NCI-H774 (cell line): ENCODE results near the gene KIFAP3.
"Not testable (repeated sequence)": the region's sequence is repeated elsewhere in the genome, so short reads cannot be mapped to it uniquely, and the experiment has no call there.

Experiments
- DNase-seq: peaks from one replicate; lab custom pipeline; 2025; lab: John Stamatoyannopoulos, UW

Gene KIFAP3

DNA sequence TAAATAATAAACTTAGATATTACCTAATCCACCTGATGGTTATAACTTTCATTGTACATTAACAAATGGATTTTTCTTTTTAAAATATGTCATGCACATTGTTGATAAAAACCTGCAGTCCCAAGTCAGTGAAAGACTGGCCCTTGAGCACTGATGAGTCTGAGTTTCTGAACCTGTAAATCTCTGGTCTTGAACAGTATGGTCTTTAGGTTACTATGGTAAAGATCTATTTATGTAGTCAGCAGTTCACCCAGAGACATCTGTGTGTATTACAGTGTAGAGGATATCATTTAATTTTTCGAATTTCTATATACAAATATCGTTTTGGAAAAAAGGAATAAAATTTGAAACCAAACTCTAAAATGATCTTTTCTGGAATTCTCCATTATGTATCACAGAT lies 150.4 kb downstream of the KIFAP3 start:
- no peak for DNase-seq

DNA sequence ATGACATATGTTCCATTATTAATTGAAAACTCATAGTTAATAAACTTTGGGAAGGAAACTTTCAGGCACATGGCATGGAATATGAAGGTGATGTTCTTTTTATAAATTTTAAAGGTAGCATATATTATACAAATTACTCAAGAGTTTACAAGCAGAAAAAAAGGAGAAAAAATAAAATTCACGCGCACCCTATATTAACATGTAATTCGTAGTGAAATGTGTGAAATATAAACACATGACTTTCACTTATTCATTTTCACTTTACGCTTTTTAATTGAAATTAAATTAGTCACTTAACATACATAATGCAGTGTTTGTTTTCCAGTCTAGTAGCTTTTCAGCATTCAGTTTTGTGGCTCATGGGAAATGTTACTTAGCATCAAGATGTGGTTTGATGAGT lies 153.4 kb downstream of the KIFAP3 start:
- DNase-seq: no peak

DNA sequence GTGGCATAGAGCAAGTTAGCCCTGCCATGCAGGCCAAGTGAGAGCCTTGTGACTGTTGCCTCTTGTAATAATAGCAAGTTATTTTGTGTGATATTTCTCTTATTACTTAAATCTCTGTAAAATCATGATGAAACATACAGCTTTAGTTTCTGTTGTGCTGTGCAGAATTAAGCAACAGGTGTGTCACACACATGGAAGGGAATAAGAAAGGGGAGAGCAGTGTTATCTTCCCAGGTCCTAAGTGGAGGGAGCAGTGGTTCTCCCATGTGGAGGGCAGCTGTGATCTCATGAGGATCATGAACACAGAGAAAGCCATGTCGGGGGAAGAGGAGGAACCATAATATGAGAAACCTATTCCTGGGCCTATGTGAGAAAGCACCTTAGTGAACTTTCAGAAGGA lies 155.6 kb downstream of the KIFAP3 start:
- DNase-seq: no peak

DNA sequence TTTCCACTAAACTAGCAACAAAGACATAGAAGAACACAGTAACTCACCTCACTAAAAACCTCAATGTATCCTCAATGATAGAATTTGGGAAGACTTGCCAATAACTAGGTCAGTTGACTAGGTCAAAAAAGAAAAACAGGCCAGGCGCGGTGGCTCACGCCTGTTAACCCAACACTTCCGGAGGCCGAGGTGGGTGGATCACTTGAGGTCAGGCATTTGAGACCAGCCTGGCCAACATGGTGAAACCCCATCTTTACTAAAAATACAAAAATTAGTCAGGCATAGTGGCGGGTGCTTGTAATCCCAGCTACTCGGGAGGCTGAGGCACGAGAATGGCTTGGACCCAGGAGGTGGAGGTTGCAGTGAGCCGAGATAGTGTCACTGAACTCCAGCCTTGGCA lies 156.3 kb downstream of the KIFAP3 start:
- DNase-seq: not testable (repeated sequence)

DNA sequence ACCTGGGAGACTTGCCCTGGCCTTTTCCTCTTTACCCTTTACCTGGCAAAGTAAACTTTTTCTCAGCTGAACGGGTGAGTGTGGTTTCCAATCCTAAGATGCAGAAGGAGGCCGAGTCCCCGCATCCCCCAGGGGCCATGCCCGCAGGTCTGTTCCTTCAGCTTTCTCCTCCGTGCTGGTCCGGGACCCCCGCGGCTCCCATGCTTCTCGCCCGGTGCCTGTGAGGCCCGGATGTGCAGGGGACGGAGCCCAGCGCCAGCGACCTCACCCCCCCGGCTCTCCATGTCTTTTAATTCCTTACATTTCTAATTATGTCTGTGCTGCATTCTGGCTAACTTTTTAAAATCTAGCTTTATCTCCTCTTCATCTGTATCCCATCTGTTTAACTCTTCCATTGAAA lies 159.3 kb downstream of the KIFAP3 start:
- DNase-seq: no peak

DNA sequence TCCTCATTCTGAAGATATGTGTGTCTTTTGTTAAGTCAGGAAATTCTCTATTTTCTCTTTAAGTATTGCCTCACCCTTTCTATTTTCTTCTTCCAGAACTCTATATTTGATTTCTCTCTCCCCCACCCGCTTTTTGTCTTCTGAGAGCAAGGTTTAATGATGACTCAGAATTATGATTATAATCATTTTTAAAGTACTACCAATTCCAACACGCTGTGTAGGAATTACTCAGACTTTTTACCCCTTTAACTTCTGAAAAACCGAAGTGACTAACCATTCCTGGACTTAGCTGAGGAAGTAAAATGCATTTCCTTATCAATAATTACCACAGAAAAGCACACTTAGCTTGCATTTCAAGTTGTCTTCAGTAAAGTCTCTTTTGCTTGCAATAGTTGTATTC lies 160.0 kb downstream of the KIFAP3 start:
- no peak for DNase-seq

DNA sequence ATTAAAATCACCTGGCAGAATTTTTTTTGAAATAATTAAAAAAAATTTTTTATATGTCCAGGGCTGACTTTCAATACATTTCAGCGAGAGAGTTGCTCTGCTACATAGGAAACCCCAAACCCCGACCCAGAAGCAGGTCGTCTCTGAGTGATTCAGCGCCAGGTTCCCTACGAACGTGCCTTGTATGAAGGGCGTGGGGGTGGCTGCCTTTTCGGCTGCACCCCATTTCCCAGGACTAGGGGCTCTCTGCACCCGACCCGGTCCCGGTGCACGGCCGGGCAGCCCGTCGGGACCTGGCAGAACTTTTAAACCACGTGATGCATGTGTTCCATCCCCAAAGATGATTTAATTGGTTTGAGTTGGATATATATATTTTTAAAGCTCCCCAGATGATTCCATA lies 165.0 kb downstream of the KIFAP3 start:
- no peak for DNase-seq

DNA sequence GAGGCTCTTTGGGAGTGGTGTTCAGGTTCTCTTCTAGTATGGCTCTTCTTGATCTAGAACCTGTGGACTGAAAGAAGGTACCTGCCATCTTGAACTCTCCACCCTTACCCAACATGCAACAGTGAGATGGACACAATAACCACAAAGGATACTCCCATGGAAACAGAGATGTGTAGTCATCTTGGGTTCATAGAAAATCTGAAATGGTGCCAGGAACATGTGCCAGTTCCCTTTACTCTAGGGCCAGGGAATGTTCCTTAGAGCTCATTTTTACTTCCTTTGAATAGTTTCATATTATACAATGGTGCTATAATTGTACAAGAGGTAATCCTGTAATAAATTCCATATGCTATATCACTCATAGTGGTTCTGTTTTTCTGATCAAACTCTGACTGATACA lies 167.6 kb downstream of the KIFAP3 start:
- DNase-seq: no peak

DNA sequence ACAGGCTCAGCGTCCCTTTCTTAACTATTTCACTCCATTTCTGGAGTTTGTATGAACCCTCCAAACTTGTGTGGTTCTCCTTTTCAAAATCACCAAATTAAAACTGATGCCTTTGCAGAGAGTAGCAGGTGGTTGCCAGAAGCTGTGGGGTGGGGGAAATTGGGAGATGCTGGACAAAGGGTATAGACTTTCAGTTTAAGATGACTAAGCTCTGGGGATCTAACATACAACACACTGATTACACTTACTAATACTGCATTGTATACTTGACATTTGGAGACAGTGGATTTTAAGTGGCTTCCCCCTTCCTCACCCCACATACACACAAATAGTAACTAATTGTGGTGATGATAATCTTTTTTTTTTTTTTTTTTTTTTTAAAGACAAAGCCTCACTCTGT lies 169.7 kb downstream of the KIFAP3 start:
- no peak for DNase-seq

DNA sequence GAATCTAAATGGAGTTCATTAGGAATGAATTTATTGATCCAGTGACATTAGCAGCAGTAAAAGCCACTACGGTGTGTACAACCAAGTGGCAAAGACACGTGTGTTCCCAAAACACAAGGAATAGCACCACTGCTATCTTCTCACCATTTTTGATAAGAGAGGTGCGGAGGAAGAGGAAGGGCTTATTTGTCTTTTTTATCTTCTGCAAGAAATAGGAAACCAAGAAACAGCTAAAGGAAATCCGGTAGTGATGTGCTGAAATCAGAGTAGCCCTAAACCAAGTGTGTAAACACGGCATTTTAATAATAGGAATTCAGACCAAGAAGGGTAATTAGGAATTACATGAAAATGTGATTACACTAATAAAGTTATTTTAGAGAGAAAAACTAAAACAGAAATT lies 171.7 kb downstream of the KIFAP3 start:
- DNase-seq: no peak

DNA sequence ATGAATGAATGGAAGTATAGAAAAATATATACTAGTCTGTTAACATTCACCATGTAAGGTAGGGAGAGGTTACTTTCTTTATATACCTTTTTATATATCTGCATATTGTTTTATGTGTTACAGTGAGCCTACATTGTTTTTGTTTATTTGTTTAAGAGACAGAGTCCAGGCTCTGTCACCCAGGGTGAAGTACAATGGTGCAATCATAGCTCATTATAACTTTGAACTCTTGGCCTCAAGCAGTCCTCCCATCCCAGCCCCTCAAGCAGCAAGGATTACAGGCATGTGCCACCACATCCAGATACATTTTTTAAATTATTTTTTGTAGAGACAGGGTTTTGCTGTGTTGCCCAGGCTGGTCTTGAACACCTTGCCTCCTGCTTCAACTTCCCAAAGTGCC lies 173.4 kb downstream of the KIFAP3 start:
- no peak for DNase-seq

DNA sequence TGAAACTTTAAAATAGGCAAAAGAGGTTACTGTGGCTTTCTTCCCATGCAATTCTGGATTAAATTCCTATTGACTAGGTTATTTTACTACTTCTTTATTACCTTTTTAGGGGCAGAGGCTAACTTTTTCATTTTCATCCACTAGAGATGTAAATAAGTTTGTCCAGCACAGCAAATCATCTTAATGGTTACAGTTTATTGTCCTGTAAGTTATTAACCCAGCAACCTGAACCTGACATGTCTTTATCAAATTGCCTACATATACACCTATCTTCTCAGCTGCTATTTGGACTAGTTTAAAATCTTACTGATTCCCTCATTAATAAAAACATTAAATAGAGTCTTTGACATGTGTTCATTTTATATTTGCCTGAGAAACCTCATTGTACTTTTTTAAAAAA lies 173.9 kb downstream of the KIFAP3 start:
- no peak for DNase-seq

DNA sequence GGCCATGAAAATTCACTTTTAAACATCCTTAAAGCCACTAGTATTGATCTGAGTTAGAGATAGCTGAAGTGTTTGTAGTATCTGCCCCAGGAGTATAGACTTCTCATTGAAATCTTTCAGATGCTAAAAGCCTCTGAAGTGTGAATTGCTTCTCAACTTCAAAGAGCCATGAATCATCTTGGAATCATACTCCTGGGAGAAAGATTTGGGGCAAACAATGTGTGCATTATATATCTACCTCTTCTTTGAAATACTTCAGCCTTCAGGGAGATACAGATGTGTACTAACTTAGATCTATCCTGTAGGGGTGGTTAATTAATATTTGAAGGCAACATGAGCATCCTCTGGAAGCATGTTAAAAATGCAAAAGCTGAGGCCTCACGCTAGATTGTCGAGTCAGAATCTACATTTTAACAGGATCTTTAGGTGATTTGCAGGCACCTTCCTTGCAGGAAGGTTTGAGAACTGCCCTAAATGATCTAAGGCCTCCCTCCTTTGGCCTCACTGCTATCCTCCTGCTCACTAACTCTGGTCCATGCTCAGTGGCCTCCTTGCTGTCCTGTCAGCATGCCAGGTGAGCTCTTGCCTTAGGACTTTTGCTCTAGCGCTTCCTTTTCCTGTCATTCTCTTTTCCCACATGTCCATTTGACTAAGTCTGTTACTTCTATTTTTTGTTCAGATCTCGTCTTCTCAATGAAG lies 174.8 kb downstream of the KIFAP3 start:
- no peak for DNase-seq

DNA sequence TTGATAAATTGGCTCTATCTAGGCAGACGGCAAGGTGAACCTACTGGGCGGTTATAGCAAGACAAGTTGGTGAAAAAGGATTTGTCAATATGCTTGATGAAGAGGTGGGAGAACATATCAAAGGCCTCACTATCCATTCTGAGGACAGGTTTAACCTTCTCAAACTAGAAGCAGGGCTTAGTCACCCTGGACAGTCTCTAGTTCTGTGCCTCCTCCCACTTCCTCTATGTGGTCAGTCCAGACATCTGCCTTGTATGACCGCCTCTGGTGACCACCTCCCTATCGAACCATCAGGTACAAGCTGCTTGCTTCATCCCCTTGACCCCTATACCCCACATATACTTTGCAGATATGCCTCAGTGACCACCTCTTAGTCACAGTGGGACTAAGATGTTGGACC lies 178.5 kb downstream of the KIFAP3 start:
- DNase-seq: no peak

DNA sequence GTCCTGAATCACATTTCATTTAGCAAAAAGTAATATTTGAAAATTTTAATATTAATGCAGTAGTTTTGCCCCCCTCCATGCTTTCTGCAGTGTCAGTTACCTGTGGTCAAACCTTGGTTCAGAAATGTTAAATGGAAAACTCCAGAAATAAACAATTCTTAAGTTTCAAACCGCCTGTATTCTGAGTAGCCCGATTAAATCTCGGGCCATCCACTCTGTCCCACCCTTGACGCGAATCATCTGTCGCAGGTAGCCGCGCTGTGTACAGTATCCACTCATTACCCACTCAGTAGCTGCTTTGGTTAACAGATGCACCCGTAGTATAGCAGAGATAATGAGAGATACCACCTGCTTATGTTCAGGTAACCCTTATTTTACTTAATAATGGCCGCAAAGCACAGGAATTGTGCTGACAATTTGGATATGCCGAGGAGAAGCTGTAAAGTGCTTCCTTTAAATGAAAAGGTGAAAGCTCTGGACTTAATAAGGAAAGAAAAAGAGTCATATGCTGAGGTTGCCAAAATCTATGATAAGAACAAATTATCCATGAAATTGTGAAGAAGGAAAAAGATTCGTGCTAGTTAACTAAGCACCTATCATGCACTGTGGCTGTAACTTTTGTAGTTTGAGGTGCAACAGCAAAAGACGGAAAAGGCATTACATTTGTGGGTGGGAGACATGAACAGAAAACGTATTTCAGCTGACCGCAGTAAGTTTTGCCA lies 179.9 kb downstream of the KIFAP3 start:
- no peak for DNase-seq

DNA sequence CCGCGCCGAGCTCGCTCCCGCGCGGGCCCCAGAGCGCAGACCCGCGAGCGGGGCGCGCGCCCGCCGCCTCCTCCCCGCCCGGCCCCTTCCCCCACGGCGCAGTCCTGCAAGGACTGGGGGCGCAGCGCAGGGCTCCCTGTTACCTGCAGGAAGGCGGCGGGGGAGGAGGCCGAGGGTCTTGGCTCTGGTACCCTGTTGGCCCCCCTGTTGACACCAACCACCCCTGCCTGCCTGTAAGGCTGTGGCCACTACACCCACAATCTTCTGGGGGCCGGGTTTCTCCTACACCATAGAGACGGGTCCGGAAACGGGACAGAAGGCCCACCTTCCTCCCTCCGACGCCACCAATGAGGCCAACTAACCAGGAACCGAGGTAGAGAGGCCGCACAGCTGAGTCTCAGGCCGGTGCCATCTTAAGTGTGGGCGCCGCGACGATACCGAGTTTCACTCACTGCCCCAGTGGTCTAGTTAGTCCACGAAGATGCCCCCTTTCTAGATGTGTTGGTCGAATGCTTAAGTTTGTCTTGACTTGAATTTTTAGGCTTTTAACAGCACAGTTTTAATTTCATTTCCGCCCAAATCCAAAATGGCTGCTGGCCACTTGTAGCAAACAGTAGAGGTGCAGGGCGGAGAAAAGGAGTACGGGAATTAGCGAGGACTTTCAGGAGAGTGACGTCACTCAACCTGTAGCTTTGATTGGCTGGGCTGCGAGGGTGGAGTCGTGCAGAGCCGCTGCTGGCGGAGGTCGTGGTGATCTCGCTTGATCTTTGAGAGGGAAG lies 180.7 kb downstream of the KIFAP3 start, which contains the start of gene SCYL3:
Gene SCYL3 (minus strand): TSS at position 252 of the 779 bp plus-strand sequence. CDS start 5,056 bp downstream, outside the sequence.
- peak; percentile 97 for DNase-seq

DNA sequence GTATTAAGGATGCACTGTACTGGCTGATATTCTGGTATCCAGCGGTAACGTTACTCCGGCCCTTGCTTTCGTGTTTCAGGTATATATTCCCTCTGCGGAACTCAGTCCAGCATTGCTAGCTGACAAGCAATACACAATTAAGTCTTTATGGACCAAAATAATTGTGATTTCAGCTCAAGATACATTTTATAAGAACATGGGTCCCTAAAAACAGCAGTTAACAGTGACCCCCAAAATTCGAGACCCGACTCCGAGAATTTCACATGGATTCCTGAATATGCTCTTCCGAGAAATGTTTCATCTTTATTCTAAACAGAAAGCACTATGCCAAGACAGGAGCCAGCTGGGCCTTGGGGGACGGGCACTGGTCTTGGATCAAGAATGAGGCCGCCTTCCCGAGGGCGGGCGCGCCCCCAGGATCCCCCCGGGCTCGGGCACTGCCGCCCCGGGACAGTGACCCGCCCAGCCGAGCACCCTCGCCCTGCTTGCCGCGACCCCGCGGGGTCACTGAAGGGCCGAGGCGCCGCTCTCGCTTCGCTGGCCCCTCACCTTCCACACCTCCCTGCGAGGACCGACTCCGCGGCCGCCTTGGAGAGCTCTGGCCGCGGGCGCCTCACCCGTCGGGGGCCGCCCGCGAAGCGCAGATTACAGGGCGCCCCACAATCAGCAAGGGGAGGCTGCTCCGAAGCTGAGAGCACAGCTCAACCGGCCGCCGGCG lies 181.4 kb downstream of the KIFAP3 start:
- no peak for DNase-seq

DNA sequence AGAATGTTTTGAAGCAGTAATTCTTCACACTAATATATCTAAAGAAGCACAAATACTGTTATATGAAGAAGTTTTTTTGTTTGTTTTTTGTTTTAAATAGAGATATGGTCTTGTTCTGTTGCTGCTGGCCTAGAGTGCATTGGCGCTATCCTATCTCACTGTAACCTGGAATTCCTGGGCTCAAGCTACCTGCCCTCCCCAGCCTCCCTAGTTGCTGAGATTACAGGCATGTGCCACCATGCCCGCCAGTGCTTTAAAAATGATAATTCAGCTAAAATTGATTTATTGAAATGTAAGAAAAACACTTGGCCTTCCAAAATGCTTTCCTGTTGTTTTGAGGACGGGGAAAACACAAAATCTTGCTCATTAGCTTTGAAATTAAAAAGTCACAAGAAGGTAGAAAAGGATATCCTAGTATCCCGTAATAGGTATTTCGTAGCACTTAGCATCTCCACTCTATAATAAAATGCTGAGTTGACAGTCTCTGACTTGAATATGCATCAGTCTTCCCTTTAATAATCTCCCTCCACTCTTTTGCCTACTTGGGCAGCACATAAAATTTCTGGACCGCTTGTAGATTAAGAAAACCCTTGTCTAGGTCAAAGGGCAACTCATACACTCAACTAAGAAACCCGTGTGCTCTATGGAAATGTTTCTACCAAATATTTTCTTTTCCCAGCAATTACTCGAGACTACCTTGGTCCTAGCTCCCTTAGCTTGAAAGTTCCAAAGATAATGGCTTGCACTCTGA lies 182.1 kb downstream of the KIFAP3 start:
- DNase-seq: no peak

DNA sequence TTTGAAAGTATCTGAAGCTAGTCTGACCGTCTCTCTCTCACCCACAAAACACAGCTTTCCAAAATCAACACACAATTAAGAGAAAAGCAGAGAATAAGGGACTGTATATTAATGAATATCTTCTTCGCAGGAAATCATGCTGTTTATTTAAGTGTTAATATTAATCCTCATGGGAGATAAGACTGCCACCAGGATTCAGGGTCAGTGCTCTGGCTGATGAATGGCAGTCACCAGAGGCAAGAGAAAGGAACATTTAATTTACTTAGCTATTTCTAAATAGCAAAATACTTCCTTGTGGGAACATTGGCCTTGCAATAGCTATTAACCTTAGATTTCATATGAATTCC lies 183.0 kb downstream of the KIFAP3 start:
- DNase-seq: no peak

DNA sequence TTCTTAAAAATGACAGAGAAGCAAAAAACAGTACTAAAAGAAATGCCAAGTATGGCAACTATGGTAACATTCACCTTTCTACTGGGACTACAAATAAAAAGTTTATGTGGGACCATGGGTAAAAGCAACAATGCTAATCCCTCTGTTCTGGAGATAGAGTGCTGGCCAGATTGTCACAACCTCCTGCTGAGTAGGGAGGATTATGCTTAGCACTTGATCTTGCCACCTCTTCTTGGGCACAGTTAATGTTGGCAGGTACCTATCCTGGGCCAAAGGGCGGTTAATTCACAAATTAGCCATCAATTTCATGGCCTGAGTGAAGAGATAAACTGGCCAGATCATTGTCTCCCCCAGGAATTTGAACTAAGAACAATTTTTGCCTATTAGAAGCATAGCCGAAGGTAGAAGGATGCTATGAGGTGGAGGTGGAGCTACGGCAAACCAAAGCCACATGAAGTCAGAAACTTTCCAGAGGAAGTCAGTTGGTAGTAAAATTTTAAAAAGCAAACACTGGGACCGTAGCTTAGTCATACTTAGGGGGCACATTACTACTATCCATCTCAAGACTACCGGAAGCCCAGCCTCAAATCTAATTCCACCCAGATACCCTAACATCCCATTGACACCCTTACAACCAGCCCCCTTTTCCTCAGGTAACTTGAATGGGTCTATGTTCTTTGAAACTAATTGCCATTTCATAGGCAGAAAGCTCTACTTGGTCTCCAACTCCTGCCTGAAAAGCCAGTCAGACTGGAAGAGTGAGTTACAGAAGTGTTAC lies 183.5 kb downstream of the KIFAP3 start:
- DNase-seq: no peak

DNA sequence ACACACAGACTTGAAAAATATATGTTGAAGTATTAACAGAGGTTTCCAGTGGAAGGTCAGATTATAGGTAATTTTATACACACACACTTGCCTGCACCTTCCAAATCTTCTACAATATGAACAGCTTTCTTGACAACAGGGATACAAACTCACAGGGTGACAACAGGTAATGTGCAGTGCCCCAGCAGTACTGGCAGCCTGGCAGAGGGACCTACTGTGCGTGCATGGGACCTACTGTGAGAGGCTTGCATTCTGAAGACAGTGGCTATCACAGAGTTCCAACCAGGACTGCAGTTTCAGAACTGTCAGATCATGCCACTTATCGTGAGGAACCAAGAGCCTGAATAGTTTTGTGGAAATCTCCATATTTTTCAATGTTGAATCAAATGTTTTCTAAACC lies 184.6 kb downstream of the KIFAP3 start:
- DNase-seq: no peak
